Heart left ventricle (tissue), 16 donors: ENCODE results near the gene TBC1D1. TPM values are rescaled to one million over a fixed set of nuclear protein-coding genes. Genes with fewer than 3 reads are reported as not detected.
A peak's percentile ranks its signal among the peaks of the same experiment; 100 is the strongest.

Experiments
- ATAC-seq, 4 donors: fragments of 200-7000 bp; cut with Tn5 transposase; one replicate each; pipeline ENCODE4 v1.9.1; 2020 to 2022; ENCODE audit warnings: moderate library complexity in 4 of 4, mild to moderate bottlenecking in 3 of 4, moderate number of reproducible peaks in 1 of 4
- DNase-seq, 5 donors: peaks; one replicate each; pipeline ENCODE4 v3.0.0-alpha.2; 2020
- H3K27ac ChIP-seq, 12 donors: fragments of 200-600 bp; sonication (generic) in 4 of 12; one replicate each; pipeline versions ENCODE4 v1.5.0 to v1.8.0; 2016 to 2022; ENCODE audit warnings: mild to moderate bottlenecking in 2 of 12
- H3K27me3 ChIP-seq, 9 donors: fragments of 200-600 bp; sonication (generic) in 2 of 9; one replicate each; pipeline versions ENCODE4 v1.5.1 to v1.8.0; 2016 to 2022; ENCODE audit warnings: mild to moderate bottlenecking in 3 of 9
- H3K36me3 ChIP-seq, 9 donors: fragments of 200-600 bp; sonication (generic) in 2 of 9; one replicate each; pipeline versions ENCODE4 v1.5.0 to v1.8.0; 2018 to 2022; ENCODE audit warnings: mild to moderate bottlenecking in 2 of 9
- H3K4me1 ChIP-seq, 12 donors: fragments of 200-600 bp; sonication (generic) in 4 of 12; one replicate each; pipeline versions ENCODE4 v1.5.0 to v1.8.0; 2016 to 2022; ENCODE audit warnings: mild to moderate bottlenecking in 3 of 12
- H3K4me3 ChIP-seq, 12 donors: fragments of 200-600 bp; sonication (generic) in 4 of 12; one replicate each; pipeline versions ENCODE4 v1.5.0 to v1.8.0; 2017 to 2022; ENCODE audit warnings: mild to moderate bottlenecking in 9 of 12, moderate library complexity in 4 of 12
- H3K9me3 ChIP-seq, 12 donors: fragments of 200-600 bp; sonication (generic) in 4 of 12; one replicate each; pipeline versions ENCODE4 v1.5.0 to v1.8.0; 2016 to 2022; ENCODE audit warnings: mild to moderate bottlenecking in 1 of 12
- CTCF ChIP-seq, 12 donors: fragments of 200-600 bp; sonication (generic) in 4 of 12; IDR thresholded peaks; one replicate each; pipeline versions ENCODE4 v1.5.0 to v1.8.0; 2018 to 2022; ENCODE audit warnings: antibody characterized with exemption in 12 of 12, mild to moderate bottlenecking in 5 of 12
- POLR2A ChIP-seq, 2 donors: fragments of 450-650 bp; IDR thresholded peaks; one replicate each; pipeline ENCODE4 v1.6.1; 2017; ENCODE audit warnings: antibody characterized with exemption in 2 of 2, mild to moderate bottlenecking in 2 of 2, moderate library complexity in 2 of 2
- WGBS, 4 donors: extraction: QIAGEN DNeasy Blood & Tissue Kit in 2 of 4; methylation state at CpG; one replicate each; pipeline versions ENCODE4 v1.1.5 to v1.1.7; 2013 to 2018; 5-methylcytosine and 5-hydroxymethylcytosine counted together
- intact Hi-C, 10 donors: fragments of 100-400 bp; cut with DNase I; formaldehyde crosslinking; loops; one replicate each; pipeline versions ENCODE4 v1.11.1 to v1.14.2; 2022
- polyA plus RNA-seq, 2 donors: library from polyadenylated mRNA; stranded (reverse); fragments of 200-250 nt; gene quantifications; one replicate each; pipeline ENCODE4 v1.2.3, GENCODE V29; 2013
- total RNA-seq, 9 donors: library from RNA; depleted of rRNA in 2 of 9; stranded (reverse); fragments of >200 nt in 2 of 9; fragmentation: NEBNext Ultra II Directional in 3 of 9; extraction: Animal tissue kit (Norgen Biotek cat#: 25700) in 3 of 9; gene quantifications; one replicate each; pipeline versions ENCODE4 v1.1.0 to v1.2.4, GENCODE V29; 2016 to 2023
- donor health status: ischemic (EF 13 %, LVEDD 7.1; RV severe dilation, severe dysfunction).
- donor health status: healthy with polysubstance abuse.
- donor health status: DM: no; HTN: yes; CAD: no.
- donor health status: DM: no; HTN: no; CAD: no.
- donor health status: ischemic (EF 25% LVEDD 6.9; RV normal size, moderate dysfunction).
- donor health status: ischemic (EF 25% LVEDD 5.7; RV mildly dilated, moderate dysfunction).
- donor health status: healthy.
- donor health status: DM: yes; HTN: yes; CAD: no.
- donor health status: ischemic (EF 35%, LVEDD 5.7; RV mildly dilated, moderate dysfunction).
- donor health status: nonischemic (EF 11% LVEDD 7.7; RV severe dilation, severe dysfunction).
- donor health status: DM: yes; HTN: yes; CAD: no.
- donor health status: PGD.
- donor health status: ischemic (EF 29% LVEDD 5.4; RV normal size, mild dysfunction).
- donor health status: nonischemic (EF 23%, LVEDD 6.1; RV moderate dilation, normal function).

TBC1D1 gene
- total and polyA plus RNA-seq, 11 donors, result 81.7 to 269 (median 140) TPM

- no peak for DNase-seq
- intact Hi-C loops, result no loop called here
- Histone ChIP-seq H3K36me3 (peaks cover 0 to 84% (median 69%) of the 10 kb centered on the region in 9 donors), H3K4me1 (peaks cover 0 to 38% (median 19%) of the 10 kb centered on the region in 12 donors), H3K27me3 (no peaks in the 10 kb centered on the region), H3K4me3 (no peak overlapping the region), H3K9me3 (no peaks in the 10 kb centered on the region), H3K27ac (no peak overlapping the region)
- TF ChIP-seq POLR2A (IDR thresholded peaks at IDR 0.05) (no peak), CTCF (IDR thresholded peaks at IDR 0.05) (no peak)
- 96 to 98% (median 96%) methylated on average over 8 of the region's 8 CpGs for WGBS, 4 donors
- no peak for ATAC-seq
Observed at GRCh38 chr4:38135201-38135600, 244.3 kb downstream of the TBC1D1 start.

GRCh38 chr4:38136604-38137003 is 245.7 kb downstream of the TBC1D1 start:
- DNase-seq (no peak), ATAC-seq (peak in 1 of 4 donors; percentile 19)
- WGBS, 4 donors, result 92 to 96% (median 92%) methylated on average over 10 of the region's 10 CpGs
- intact Hi-C loops, result no loop called here
- Histone ChIP-seq H3K27ac (no peak overlapping the region), H3K36me3 (peaks cover 0 to 83% (median 70%) of the 10 kb centered on the region in 9 donors), H3K9me3 (no peaks in the 10 kb centered on the region), H3K27me3 (no peaks in the 10 kb centered on the region), H3K4me3 (no peak overlapping the region), H3K4me1 (peaks cover 0 to 27% (median 17%) of the 10 kb centered on the region in 12 donors)
- TF ChIP-seq CTCF (IDR thresholded peaks at IDR 0.05), result no peak
- no peak for TF ChIP-seq POLR2A (IDR thresholded peaks at IDR 0.05)

GRCh38 chr4:38137080-38137479 is 246.2 kb downstream of the TBC1D1 start:
- Histone ChIP-seq H3K4me3 (no peak overlapping the region), H3K27me3 (no peaks in the 10 kb centered on the region), H3K9me3 (no peaks in the 10 kb centered on the region), H3K4me1 (peaks cover 0 to 22% (median 12%) of the 10 kb centered on the region in 12 donors), H3K27ac (no peak overlapping the region), H3K36me3 (peaks cover 0 to 83% (median 70%) of the 10 kb centered on the region in 9 donors)
- 88 to 95% (median 94%) methylated on average over 17 of the region's 17 CpGs for WGBS, 4 donors
- intact Hi-C loops, result no loop called here
- ATAC-seq, result no peak
- peak in 1 of 5 donors; percentile 14 for DNase-seq
- TF ChIP-seq POLR2A (IDR thresholded peaks at IDR 0.05) (no peak), CTCF (IDR thresholded peaks at IDR 0.05) (no peak)

- 88 to 94% (median 89%) methylated on average over 4 of the region's 4 CpGs for WGBS, 4 donors
- TF ChIP-seq POLR2A (IDR thresholded peaks at IDR 0.05) (no peak), CTCF (IDR thresholded peaks at IDR 0.05) (no peak)
Observed at GRCh38 chr4:38138363-38138762, 247.5 kb downstream of the TBC1D1 start.

More at GRCh38 chr4:38138363-38138762, 247.5 kb downstream of the TBC1D1 start:
- no peak for DNase-seq
- Histone ChIP-seq H3K9me3 (no peaks in the 10 kb centered on the region), H3K4me3 (no peak overlapping the region), H3K36me3 (peaks cover 0 to 77% (median 65%) of the 10 kb centered on the region in 9 donors), H3K27me3 (no peaks in the 10 kb centered on the region), H3K27ac (no peak overlapping the region), H3K4me1 (peaks cover 0 to 10% (median 0%) of the 10 kb centered on the region in 12 donors)
- ATAC-seq, result no peak
- intact Hi-C loops, result no loop called here
